Right renal pelvis (tissue), 4 donors: ENCODE results near the gene CYP2A7. TPM values are rescaled to one million over a fixed set of nuclear protein-coding genes. Genes with fewer than 3 reads are reported as not detected.

Source experiments
- polyA plus RNA-seq, 4 donors: library from polyadenylated mRNA; unstranded; fragments of 120-200 nt; gene quantifications; one replicate each; pipeline ENCODE4 v1.2.1, GENCODE V29; 2013; ENCODE audit not compliant: insufficient read length in 4 of 4

Gene CYP2A7
- polyA plus RNA-seq, 4 donors = not detected

Other genes with a start within 250 kb of the CYP2A7 start
- gene NUMBL, start 191.6 kb downstream of the CYP2A7 start, polyA plus RNA-seq = 10 to 100 TPM; 11.1 to 16.0 (median 12.6) TPM
- gene COQ8B, start 165.3 kb downstream of the CYP2A7 start, polyA plus RNA-seq = 10 to 100 TPM; 32.4 to 45.2 (median 35.7) TPM
- gene ITPKC, start 165.1 kb downstream of the CYP2A7 start, polyA plus RNA-seq = 10 to 100 TPM; 13.5 to 15.9 (median 13.7) TPM
- gene ACTMAP, start 131.8 kb downstream of the CYP2A7 start, polyA plus RNA-seq = 10 to 100 TPM; 13.0 to 21.8 (median 15.4) TPM
- gene SNRPA, start 131.0 kb downstream of the CYP2A7 start, polyA plus RNA-seq = 100 to 1,000 TPM; 114 to 126 (median 122) TPM
- 1 to 10 TPM in 1 of 4 donors, under 1 TPM in 3; 0.48 to 1.2 (median 0.90) TPM for gene MIA, start 106.7 kb downstream of the CYP2A7 start, polyA plus RNA-seq
- 10 to 100 TPM in 2 of 4 donors, 1 to 10 TPM in 2; 7.6 to 11.7 (median 9.6) TPM for gene RAB4B, start 104.0 kb downstream of the CYP2A7 start, polyA plus RNA-seq
- 10 to 100 TPM; 69.7 to 81.2 (median 73.7) TPM for gene EGLN2, start 83.0 kb downstream of the CYP2A7 start, polyA plus RNA-seq
- under 1 TPM in 1 of 4 donors, not detected in 3; 0.12 TPM for gene CYP2A6, start 31.8 kb downstream of the CYP2A7 start, polyA plus RNA-seq
- 1 to 10 TPM; 1.7 to 3.3 (median 2.2) TPM for gene CYP2B6, start 109.1 kb upstream of the CYP2A7 start, polyA plus RNA-seq
- gene CYP2A13, start 206.2 kb upstream of the CYP2A7 start, polyA plus RNA-seq = not detected
- under 1 TPM in 1 of 4 donors, not detected in 3; 0.04 TPM for gene CYP2F1, start 232.2 kb upstream of the CYP2A7 start, polyA plus RNA-seq